Measurements from ENCODE around the gene KAT2A.

DNA sequence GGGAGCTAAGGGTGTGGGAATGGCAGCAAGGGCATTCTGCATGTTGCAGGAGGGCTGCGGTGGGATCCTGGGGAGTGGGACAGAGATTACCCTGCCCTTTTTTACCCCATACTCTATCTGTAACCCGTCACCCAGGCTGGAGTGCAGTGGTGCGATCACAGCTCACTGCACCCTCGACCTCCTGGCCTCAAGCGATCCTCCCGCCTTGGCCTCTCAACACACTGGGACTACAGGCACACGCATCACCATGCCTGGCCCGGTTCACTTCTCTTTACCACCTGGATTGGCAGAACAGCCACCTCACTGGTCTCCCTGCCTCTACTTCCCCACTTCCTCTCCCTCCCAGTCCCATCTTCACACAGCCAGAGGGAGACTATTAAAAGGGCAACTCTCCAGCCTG is 32.4 kb downstream of the KAT2A start:
- TF ChIP-seq, protein P1, sequence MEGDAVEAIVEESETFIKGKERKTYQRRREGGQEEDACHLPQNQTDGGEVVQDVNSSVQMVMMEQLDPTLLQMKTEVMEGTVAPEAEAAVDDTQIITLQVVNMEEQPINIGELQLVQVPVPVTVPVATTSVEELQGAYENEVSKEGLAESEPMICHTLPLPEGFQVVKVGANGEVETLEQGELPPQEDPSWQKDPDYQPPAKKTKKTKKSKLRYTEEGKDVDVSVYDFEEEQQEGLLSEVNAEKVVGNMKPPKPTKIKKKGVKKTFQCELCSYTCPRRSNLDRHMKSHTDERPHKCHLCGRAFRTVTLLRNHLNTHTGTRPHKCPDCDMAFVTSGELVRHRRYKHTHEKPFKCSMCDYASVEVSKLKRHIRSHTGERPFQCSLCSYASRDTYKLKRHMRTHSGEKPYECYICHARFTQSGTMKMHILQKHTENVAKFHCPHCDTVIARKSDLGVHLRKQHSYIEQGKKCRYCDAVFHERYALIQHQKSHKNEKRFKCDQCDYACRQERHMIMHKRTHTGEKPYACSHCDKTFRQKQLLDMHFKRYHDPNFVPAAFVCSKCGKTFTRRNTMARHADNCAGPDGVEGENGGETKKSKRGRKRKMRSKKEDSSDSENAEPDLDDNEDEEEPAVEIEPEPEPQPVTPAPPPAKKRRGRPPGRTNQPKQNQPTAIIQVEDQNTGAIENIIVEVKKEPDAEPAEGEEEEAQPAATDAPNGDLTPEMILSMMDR (IDR thresholded peaks at IDR 0.05), result no peak
- no peak for TF ChIP-seq POLR2A (IDR thresholded peaks at IDR 0.05)
